T47D (cell line): ENCODE measurements around the gene MAP4K5.
"Not testable (repeated sequence)": the region's sequence is repeated elsewhere in the genome, so short reads cannot be mapped to it uniquely, and the experiment has no call there.

ENCODE experiments used
- DNase-seq, 2 experiments: peaks; one replicate each; pipeline versions ENCODE4 v3.0.0 to v3.0.0-alpha.2; 2011 to 2012; ENCODE audit warnings: low read depth in 1 of 2, low spot score in 1 of 2
- JUND ChIP-seq: IDR thresholded peaks from 2 replicates; pipeline ENCODE4 v1.6.1; 2012; ENCODE audit warnings: low read depth
- in situ Hi-C: cut with HindIII; loops from 2 replicates; pipeline ENCODE4 v1.10.0; 2016; ENCODE audit warnings: low sequenced_read_pairs, low pct_unique_long_range_greater_than_20kb

MAP4K5 gene

GRCh38 chr14:50529288-50530179 lies 2.8 kb downstream of the MAP4K5 start:
- DNase-seq = no peak
- in situ Hi-C loops = no loop called here

GRCh38 chr14:50528000-50528399 lies 4.4 kb downstream of the MAP4K5 start:
- no peak for DNase-seq
- in situ Hi-C loops = no loop called here
- TF ChIP-seq JUND = no peak

More at GRCh38 chr14:50529288-50530179, 2.8 kb downstream of the MAP4K5 start:
- TF ChIP-seq JUND = no peak

GRCh38 chr14:50524731-50525515 lies 7.4 kb downstream of the MAP4K5 start:
- in situ Hi-C loops = no loop called here
- no peak for TF ChIP-seq JUND
- DNase-seq = peak in 1 of 2 experiments; percentile 44

- TF ChIP-seq JUND = no peak
- in situ Hi-C loops = no loop called here
- DNase-seq = no peak
These were observed 8.3 kb downstream of the MAP4K5 start for GRCh38 chr14:50524060-50524459.

DNA sequence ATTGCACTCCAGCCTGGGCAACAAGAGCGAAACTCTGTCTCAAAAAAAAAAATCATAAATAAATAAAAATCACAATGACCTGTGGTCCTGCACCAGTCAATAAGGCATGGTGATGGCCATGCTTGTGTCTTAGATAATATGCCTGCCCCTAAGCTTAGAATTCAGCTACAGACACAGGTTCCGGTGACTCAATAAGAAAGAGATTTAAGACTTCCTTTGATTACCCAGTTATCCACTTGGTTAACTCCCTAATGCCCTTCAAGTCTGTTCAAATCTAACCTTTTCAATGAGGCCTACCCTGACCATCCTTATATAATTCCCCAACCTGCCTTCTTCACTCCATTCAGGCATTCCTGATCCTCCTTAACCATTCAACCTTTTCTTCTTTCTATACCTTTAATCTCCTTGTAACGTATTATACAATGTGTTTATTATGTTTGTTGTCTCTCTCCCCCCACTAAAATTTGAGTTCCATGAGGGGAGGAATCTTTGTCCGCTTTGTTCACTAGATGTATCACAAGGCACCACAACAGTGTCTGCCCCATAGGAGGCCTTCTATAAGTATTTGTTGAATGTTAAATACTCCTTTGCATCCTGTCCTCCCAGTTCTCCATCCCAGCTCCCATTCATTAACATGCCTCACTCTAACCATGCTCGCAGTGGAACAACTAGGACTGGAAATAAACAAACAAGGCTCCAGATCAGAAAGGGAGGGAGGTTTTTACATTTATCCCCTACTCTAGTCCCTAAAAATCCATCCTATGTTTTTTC lies 8.9 kb downstream of the MAP4K5 start:
- in situ Hi-C loops = no loop called here
- TF ChIP-seq JUND = no peak
- DNase-seq = no peak

- TF ChIP-seq JUND = no peak
- DNase-seq = no peak
- in situ Hi-C loops = no loop called here
These were observed 10.4 kb downstream of the MAP4K5 start for GRCh38 chr14:50521912-50522341.

DNA sequence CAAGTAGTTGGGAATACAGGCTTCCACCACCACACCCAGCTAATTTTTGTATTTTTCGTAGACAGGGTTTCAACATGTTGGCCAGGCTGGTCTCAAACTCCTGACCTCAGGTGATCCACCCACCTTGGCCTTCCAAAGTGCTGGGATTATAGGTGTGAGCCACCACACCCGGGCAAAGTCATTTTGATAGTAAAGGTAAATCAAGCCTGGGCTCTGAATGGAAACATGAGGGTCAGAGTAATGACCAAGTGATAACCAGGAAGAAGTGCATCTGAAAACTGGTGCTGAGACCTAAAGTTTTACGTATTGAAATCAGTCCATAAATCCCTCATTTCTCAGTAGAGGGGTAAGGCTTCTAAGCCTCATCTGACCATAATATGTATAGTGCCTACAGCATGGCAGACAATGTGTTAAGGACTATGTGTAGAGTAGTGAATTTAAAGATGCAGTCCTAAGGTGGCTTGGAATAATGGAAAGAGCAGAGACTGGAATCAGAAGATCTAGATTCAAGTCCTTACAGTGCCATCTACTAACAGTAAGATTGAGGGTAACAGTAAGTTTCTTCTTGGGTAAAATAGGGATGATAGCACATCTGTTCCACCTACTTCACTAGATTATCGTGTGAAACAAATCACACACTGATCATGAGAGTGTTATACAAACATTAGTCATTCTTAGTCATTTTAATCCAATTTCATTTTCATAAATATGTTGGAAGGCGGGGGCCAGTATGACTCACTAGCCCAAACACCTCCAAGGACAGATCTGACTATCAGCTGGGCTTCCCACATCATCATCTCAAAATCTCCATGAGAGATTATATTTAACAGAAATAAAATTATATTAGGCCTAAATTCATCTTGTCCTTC lies 11.2 kb downstream of the MAP4K5 start:
- in situ Hi-C loops = no loop called here
- no peak for DNase-seq
- TF ChIP-seq JUND = no peak

- TF ChIP-seq JUND = no peak
- in situ Hi-C loops = no loop called here
- no peak for DNase-seq
These were observed 16.3 kb downstream of the MAP4K5 start for GRCh38 chr14:50516091-50516490.

- in situ Hi-C loops = no loop called here
- TF ChIP-seq JUND = no peak
- DNase-seq = no peak
These were observed 19.9 kb downstream of the MAP4K5 start for GRCh38 chr14:50512463-50512862.

GRCh38 chr14:50510157-50510556 lies 22.2 kb downstream of the MAP4K5 start:
- TF ChIP-seq JUND = no peak
- no peak for DNase-seq
- in situ Hi-C loops = no loop called here

GRCh38 chr14:50507078-50507477 lies 25.3 kb downstream of the MAP4K5 start:
- in situ Hi-C loops = not testable (repeated sequence)

GRCh38 chr14:50501642-50502041 lies 30.7 kb downstream of the MAP4K5 start:
- TF ChIP-seq JUND = no peak
- no peak for DNase-seq
- in situ Hi-C loops = no loop called here

More at GRCh38 chr14:50507078-50507477, 25.3 kb downstream of the MAP4K5 start:
- DNase-seq = not testable (repeated sequence)
